RKO (cell line): Measurements from ENCODE around the gene FBXO46.

Source experiments
- DNase-seq: peaks from one replicate; pipeline ENCODE4 v3.0.0-alpha.2; 2016; ENCODE audit warnings: low spot score

Gene FBXO46, protein sequence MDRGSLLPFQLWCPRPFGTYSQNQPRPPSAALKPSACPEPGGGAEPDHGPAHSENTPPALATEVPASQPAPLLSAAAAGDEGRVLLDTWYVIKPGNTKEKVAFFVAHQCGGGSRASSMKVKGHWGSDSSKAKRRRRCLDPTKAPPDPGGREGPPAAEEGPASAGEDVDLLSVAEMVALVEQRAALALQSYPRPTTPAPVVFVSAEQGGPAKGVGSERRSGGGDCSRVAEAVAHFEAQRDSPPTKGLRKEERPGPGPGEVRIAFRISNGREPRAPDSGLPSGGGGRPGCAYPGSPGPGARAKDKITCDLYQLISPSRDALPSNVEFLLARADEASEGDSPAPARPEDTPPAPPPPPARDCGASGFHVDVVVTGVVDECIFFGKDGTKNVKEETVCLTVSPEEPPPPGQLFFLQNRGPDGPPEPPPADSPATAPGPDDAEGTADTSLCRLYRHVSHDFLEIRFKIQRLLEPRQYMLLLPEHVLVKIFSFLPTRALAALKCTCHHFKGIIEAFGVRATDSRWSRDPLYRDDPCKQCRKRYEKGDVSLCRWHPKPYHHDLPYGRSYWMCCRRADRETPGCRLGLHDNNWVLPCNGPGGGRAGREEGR

DNA sequence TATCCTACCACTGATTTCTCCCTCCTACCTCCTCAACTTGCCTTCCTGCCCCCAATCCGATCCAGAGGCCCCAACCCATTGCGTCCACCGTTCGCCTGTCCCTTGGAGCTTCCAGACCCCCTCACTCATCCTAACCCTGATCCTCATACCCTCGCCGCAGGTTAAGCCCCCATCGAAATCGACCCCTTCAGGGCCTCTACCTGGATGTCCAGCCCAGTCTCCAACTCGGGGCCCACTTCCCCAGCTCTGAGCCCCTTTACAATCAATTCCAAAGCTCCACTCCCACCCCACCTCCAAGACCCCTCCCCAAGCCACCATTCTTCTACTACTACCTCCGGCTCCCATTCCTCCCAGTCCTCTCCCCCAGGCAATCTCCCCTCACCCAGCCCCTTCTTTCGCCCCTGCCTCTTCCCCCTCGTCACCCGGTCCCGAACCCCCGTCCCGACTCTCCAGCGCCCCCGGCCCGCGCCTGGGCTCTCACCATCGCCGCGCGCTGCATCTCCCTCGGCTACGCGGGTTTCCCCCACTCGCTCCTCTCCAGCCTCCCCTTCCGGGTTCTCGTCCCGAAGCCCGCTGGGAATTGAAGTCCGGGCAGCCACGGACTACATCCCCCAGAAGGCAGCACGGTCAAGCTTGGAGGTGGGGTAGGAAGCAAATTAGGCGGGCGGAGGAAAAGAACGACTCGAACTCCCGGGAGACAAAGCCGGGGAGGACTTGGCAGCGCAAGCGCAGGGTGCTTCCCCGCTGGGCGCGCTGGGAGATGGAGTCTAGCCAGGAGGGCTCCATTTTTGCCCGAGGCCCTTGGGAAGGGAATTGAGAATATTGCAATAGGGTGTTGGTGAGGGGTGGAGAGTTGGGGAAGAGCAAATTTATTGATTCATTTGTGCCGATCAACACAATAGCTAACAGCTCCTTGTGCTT is at the start of gene FBXO46:
Gene FBXO46 (minus strand): TSS at position 529 of the 921 bp plus-strand sequence. CDS start 17,401 bp downstream, outside the sequence.
- DNase-seq = peak; percentile 98

DNA sequence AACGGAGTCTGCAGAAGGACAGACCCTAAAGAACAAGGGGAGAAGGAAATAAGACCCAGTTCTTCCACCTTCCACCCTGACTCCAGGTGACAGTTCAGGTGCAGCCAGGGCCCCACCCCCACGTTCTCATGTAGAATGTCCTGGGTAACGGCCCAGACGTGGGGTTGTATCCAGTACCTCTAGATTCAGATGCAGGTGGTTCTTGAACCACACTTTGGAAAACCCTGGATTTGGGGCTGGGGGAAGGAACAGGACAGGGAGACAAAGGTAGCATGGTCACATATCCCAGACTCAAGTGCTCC is 49.4 kb upstream of the FBXO46 start:
- no peak for DNase-seq

DNA sequence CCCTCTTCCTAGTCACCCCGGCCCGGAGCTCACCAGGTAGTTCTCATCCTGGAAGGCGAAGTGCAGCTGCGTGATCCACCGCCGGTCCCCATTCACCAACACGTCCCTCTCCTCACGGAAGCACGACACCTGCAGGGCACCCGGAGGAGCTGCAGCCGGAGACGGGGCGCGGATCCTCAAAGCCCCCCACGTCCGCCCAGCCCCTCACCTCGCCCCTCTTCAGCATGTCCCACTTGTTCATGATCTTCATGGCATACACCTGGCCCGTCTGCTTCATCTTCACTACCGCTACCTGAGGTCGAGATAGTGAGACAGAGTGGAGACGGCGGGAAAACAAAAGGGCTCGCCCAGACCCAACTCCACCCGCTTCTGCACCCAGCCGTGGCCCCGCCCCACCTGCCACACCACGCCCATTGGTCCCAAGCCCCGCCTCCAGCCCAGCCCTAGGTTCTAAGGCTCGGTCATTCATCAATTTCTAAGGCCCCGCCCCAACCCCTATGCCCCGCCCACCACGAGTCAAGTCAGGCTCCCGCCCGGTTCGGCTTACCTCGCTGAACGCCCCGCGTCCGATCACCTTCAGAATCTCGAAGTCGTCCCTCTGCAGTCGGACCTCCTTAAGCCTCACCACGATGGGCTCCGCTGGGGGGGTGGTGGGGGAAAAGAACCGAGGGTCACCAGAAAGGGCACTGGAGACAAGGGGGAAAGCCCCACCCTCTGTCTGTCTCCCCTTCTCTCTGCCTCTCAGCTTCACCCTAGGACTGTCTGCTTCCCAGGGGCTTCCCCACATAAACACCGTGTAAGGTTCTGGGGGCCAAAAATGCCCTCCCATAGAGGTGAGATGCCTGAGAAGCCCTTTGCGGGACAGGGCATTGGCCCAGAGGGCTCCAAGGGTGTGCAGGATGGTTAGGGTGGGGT is 48.8 kb upstream of the FBXO46 start:
- peak; percentile 86 for DNase-seq

DNA sequence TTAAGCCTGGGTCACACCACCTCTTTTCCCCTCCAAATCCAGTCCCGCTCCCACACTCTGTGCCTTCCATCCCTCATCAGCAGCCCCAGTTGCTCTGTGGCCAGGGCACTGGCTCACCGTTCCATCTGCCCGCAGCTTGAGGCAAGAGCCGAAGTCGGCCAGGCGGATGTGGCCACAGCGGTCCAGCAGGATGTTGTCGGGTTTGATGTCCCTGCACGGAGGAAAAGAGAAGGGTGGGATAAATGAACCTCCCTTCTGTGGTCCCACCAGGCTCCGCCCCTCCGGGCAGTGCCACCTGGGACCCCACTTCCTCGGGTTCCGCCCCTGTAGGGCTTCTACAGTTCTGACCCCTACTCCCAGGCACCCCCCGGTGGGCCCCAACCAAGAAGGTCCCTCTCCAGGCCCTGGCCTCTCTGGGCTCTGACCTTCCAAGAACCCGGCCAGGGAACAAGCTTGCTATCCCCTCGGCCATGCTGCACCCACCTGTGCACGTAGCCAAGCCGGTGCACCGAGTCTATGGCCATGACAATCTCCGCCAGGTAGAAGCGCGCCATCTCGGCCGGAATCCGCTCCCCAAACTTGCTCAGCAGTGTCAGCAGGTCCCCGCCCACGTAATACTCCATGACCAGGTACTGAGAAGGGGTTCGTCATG is 47.4 kb upstream of the FBXO46 start:
- no peak for DNase-seq

DNA sequence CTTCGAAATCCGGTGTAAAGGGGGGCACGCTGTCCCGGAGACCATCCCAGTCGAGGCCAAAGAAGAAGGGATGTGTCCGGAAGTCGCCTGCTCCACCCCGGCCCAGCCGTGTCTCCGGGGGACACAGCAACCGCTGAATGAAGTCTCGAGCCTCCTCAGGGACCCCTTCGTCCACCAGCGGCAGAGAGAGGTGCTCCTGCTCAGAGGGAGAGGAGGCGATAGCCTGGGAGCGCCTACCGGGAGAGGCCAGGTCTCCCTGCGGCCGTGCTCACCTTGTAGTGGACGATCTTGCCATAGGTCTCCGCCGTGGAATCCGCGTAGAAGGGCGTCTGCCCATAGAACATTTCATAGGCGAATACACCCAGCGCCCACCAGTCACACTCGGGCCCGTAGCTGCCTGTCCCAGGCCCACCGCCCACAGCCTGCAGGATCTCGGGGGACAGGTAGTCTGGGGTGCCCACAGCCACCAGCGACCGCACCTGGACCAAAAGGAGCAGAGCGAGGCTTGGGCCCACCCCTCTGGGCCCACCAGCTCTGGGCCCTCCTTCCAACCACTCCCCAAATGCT is 46.8 kb upstream of the FBXO46 start:
- DNase-seq = no peak

DNA sequence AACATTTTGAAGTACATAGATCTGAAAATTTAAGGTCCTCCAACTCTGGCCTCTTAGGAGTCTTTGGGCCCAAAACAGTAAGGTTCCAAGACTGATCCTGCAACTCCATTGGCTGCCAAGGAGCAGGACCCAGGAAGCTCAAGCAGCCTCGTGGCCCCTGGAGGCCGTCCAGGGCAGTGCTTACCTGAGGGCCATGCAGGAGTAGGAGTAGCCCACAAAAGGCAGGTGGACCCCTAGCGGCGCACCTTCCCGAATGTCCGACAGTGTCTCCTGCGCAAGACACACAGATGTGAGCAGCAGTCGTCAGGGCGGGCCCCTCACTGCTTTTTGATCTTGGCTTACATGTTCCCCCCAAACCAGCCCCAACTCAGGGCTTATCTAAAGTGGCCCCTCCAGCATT is 44.1 kb upstream of the FBXO46 start:
- DNase-seq = no peak

DNA sequence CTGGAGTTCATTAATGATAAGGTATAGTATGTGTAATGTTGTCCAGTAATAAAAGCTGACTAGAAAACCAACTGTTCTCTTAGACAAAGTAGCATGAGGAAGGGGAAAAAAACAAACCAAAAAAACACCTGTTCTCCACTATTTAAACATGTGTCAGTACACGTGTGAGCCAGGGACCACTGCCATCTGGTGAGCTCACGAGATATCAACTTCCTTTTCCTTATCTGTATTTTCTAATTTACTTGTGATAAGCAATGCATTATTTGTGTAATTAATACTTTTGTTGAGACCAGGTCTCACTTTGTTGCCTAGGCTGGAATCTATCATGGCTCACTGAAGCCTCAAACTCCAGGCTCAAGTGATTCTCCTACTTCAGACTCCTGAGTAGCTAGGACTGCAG is 42.7 kb upstream of the FBXO46 start:
- no peak for DNase-seq

DNA sequence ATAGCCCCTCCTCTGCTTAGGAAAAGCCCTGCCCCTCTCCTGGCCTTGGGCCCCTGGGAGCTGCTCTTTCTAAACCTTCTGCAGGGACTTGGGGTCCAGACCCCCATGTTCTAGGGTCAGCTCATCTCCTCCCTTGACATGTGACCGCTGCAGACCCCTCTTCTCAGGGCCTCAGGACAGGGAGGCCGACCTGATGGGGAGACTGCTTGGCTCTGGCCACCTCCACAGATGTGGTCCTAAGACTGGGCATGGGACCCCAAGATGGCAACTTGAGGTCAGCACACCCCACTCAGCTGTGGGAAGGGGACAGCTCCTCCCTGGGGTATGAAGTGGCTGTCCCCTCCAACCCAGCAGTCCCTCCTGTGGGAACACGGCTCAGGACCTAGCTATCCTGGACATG is 42.2 kb upstream of the FBXO46 start:
- DNase-seq = no peak

DNA sequence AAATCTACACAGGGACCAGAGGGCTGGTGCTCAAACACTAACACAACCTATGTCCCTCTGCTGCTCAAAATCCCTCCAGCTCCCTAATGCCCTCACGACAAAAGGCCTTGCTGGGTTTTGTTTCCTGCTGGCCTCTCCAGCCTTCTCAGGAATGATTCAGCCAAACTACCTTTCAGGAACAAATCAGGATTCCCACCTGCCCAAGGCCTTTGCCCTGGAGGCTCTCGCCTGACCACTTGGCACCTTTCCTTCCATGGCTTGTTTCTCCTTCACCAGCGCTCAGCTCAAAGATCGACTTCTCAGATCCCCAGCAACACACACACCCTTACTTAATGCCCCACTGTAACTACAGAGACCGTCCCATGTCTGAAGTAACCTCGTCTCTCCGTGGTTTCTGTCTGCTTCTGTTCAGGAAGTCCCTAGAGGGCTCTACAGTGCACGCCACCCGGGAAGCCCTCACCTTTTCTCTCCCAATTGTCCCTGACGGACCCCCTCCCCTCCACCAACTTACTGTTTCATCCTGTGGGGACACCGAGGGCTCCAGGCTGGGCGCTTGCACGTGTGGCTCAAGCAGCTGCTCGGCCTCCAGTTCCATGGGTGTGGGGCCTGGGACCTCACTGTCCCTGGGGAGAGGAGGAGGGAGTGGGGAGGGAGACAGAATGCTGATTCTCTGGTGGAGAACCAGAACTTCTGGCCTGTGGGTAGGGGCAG is 41.6 kb upstream of the FBXO46 start:
- no peak for DNase-seq

DNA sequence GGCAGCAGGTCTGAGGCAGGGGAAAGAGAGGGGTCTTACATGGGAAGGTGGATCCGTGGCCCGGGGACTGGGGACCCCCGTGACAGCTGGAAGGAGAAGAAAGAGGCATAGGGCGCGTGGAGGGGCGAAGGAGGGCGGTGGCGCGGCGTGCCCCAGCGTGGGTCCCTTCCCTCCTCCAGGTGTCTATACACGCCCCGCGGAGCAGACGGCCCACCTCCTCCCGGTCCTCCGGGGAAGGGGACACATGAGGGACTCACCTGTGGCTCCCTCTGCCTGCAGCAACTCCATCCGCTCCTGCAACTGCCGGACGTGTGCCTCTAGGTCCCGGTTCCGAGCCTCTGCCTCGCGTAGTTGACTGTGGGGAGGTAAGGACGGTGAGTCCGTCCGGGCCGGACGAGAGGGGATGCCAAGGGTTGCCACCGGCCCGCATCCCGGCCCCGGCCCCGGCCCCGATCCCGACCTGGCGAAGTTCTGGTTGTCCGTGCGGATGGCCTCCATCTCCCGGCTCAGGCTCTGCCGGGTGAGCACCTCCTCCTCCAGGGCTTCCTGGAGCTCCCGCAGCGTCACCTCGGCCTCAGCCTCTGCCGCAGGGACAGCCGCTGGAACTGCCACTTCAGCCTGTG is 40.7 kb upstream of the FBXO46 start:
- DNase-seq = no peak

DNA sequence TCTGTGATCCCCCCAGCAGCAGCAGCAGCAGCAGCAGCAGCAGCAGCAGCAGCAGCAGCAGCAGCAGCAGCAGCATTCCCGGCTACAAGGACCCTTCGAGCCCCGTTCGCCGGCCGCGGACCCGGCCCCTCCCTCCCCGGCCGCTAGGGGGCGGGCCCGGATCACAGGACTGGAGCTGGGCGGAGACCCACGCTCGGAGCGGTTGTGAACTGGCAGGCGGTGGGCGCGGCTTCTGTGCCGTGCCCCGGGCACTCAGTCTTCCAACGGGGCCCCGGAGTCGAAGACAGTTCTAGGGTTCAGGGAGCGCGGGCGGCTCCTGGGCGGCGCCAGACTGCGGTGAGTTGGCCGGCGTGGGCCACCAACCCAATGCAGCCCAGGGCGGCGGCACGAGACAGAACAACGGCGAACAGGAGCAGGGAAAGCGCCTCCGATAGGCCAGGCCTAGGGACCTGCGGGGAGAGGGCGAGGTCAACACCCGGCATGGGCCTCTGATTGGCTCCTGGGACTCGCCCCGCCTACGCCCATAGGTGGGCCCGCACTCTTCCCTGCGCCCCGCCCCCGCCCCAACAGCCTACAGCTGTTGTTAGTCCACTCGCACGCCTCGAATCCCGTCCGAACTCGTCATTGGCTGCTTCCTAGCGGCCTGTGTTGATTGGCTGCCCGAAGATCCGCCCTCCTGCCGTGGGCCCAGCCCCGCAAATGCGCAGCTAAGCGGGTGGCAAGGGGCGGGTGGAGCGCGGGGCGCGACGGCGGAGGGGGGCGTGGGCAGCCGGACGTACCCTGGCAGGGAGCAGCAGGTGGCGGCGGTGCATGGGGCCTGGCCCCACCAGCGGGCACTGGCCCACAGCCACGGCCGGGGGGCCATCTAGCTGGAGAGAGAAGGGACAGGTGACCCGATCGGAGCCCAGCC is 39.8 kb upstream of the FBXO46 start:
- DNase-seq = peak; percentile 97

DNA sequence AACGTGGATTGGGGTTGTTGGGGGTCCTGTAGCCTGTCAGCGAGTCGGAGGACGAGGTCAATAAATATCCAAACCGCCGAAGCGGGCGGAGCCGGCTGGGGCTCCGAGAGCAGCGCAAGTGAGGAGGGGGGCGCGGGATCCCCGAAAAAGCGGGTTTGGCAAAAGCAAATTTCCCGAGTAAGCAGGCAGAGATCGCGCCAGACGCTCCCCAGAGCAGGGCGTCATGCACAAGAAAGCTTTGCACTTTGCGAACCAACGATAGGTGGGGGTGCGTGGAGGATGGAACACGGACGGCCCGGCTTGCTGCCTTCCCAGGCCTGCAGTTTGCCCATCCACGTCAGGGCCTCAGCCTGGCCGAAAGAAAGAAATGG is 39.1 kb upstream of the FBXO46 start:
- DNase-seq = peak; percentile 72

DNA sequence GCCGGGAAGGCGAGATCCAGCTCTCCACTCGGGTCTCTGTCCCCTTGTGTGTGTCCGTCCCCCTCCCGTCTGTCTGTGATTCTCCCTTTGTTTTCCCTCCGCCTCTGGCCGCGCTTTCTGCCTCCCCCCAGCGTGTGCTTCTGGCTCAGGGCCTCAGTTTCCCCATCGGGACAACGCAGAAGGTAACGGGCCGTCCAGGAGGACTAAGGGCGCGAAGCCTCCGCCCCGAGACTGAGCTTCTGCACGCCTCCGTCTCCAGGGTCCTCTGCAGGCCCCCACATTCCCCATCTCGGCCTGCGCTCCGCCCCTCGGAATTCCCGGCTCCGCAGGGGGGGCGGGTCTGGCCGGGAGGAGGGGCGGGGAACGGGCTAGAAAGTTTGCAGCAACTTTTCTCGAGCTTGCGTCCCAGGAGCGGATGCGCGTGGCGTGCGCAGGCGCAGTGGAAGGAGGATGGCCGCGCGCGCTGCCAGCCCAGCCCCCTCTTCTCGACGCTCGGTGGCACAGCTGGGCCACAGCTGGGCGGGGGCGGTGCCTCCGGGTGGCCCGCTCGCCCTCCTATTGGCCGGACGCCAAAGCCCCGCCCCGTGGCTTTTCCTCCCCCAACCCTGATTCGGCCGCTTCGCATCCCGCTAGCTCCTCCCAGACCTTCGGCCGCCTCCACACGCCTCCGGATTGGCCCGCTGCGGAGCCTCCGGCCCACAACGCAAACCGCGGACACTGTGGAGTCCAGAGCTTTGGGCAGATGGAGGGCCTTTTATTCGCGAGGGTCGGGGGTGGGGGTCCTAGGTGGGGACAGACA is 38.5 kb upstream of the FBXO46 start, which contains the start of gene SIX5:
Gene SIX5 (minus strand): TSS at position 269 of the 799 bp plus-strand sequence. CDS start 408 bp downstream, outside the sequence.
- peak; percentile 98 for DNase-seq

DNA sequence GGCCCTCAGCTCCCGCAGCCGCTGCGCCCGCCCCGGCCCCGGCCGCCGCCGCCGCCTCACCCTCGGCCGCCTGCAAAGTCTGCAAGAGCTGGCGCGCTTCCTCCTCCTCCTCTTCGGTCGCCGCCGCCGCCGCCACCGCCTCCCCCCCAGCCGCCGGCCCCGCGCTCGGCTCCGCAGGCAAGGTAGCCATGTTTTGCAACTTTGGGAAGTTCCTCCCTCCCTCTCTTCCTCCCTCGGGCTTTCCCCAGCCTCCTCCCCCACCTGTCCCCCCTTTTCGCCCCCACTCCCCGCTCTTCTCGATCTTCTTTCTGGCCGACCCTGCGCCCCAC is 37.9 kb upstream of the FBXO46 start:
- peak; percentile 68 for DNase-seq

DNA sequence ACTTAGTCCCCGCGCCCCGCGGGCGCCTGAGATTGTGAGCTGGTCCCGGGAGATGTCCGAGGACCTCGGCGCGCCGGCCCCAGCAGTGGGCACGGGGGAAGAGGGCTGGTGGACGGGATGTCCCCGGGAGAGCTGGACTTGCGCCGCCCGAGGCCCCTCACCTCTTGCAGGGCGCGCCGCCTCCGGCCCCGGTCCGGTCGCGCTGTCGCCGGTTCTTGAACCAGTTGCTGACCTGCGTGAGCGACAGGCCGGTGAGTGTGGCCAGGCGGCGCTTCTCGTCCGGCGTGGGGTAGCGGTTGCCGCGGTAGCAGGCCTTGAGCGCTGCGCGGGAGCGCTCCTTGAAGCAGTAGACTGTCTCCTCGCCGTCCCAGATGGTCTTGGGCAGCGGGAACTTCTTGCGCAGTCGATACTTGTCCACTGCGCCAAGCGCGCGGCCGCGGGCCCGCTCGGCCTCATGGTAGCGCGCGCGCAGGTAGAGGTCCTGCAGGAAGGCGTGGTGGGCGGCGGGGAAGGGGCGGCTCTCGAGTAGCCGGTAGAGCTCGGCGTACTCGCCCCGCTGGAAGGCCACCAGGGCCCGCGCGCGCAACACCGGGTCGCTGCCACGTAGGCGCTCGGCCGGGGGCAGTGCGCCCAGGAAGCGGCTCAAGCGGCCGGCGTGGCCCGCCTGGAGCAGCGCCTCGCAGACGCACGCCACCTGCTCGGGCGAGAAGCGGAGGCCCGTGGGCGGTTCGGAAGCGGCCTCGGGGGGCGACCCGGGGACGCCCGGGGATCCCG is 37.4 kb upstream of the FBXO46 start:
- DNase-seq = peak; percentile 80

DNA sequence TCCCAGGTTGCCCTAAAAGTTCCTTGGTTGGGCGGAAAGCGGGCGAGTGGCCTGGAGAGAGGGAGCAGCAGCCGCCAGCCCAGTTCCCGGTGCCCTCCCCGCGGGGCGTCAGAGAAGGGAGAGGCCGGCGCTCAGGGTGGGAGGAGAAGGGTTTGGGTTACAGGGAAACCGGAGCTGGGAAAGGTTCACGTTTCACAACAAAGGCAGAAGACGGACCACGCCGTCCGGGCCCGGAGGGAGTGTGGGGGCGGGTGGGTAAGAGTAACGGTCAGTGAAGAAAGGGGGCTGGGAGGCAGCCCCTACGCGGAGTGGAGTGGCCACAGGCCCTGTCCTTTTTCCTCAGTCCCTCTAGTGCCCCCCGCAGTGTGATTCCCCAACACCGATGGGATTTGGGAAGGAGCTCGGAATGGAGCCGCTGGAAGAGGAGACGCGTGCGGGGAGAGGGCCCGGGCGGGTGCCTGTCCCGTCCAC is 36.7 kb upstream of the FBXO46 start:
- DNase-seq = peak; percentile 85

DNA sequence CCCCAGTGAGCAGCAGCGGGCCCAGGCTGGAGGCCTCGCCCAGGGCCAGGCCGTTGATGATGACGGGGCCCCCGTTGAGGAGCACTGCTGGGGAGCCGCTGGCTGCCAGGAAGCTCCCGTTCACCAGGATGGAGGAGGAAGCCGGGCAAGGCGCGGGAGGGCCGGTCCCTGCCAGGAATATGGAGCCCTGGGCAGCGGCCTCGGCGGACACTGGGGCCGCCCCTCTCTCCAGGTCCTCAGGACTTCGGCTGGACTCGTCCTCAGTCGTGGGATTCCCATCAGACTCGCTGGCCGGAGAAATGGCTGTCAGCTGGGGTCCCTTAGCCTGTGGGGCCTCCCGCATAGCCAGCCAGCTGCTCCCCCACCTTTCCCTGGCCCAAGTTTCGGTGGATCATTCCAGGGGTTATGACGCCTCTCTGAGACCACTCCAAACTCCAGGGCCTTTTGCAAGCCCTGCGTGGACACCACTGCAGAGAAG is 36.2 kb upstream of the FBXO46 start:
- DNase-seq = peak; percentile 49
